K562 (cell line): ENCODE results near the gene ATP5MC3.

ENCODE experiments used
- HOXB6 ChIP-seq: fragments of 250-450 bp; sonication (Bioruptor Pico); IDR thresholded peaks from 2 replicates; pipeline ENCODE4 v1.5.1; 2022; ENCODE audit warnings: mild to moderate bottlenecking, borderline replicate concordance
- KLF16 ChIP-seq: IDR thresholded peaks from 2 replicates; pipeline ENCODE4 v1.6.1; 2016; ENCODE audit warnings: antibody characterized with exemption
- TFE3 ChIP-seq: fragments of 450-650 bp; formaldehyde crosslinking; IDR thresholded peaks from 2 replicates; pipeline ENCODE4 v1.4.0; 2020; ENCODE audit warnings: mild to moderate bottlenecking, mixed read lengths
- TF ChIP-seq, protein P1 (sequence below): sonication (generic); formaldehyde crosslinking; IDR thresholded peaks from 2 replicates; pipeline ENCODE4 v1.8.0; 2022; ENCODE audit warnings: missing genetic modification reagents, mild to moderate bottlenecking, borderline replicate concordance

- TF ChIP-seq TFE3 (CRISPR knock-in tag) (no peak), HOXB6 (CRISPR knock-in tag) (no peak), KLF16 (no peak)
- TF ChIP-seq, protein P1, sequence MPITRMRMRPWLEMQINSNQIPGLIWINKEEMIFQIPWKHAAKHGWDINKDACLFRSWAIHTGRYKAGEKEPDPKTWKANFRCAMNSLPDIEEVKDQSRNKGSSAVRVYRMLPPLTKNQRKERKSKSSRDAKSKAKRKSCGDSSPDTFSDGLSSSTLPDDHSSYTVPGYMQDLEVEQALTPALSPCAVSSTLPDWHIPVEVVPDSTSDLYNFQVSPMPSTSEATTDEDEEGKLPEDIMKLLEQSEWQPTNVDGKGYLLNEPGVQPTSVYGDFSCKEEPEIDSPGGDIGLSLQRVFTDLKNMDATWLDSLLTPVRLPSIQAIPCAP (CRISPR knock-in tag): no peak
Measured at GRCh38 chr2:175136334-175137215, 44.9 kb downstream of the ATP5MC3 start.
